IMR-90 (cell line): ENCODE results near the gene ATP6V0C. TPM values are rescaled to one million over a fixed set of nuclear protein-coding genes. Genes with fewer than 3 reads are reported as not detected.

ENCODE experiments used
- ATAC-seq: fragments of 200-7000 bp; cut with Tn5 transposase; 2 replicates; pipeline ENCODE4 v1.9.1; 2020; ENCODE audit warnings: low read depth, mild to moderate bottlenecking, moderate library complexity
- BruUV-seq: library from RNA; stranded (reverse); fragments of 400-500 nt; replicated peaks from 2 replicates; lab custom pipeline; 2021; lab: Mats Ljungman, UMichigan
- CTCF ChIA-PET: fragments of 300-600 bp; formaldehyde crosslinking; extraction: SDS; loops from one replicate; lab custom pipeline; 2021; ENCODE audit warnings: antibody characterized with exemption; lab: Yijun Ruan, JAX
- POLR2A ChIA-PET: fragments of 300-600 bp; sonication (Branson Sonifier 250); formaldehyde crosslinking; loops from one replicate; lab custom pipeline; 2022; ENCODE audit warnings: antibody characterized with exemption; ENCODE audit not compliant: unreplicated experiment; lab: Charles Lee
- DNase-seq: peaks from one replicate; pipeline ENCODE4 v3.0.0; 2013
- H2AFZ ChIP-seq: replicated peaks from 2 replicates; pipeline ENCODE3; 2013; ENCODE audit warnings: low read length, mild to moderate bottlenecking; ENCODE audit not compliant: poor library complexity
- H2AK5ac ChIP-seq: 2 replicates; pipeline ENCODE4 v1.6.1; 2013; ENCODE audit warnings: low read depth, low read length, inconsistent platforms
- H2AK9ac ChIP-seq: replicated peaks from 2 replicates; pipeline ENCODE3; 2013; ENCODE audit warnings: mild to moderate bottlenecking, low read depth, low read length, moderate library complexity; ENCODE audit not compliant: poor library complexity
- H2BK120ac ChIP-seq: 2 replicates; pipeline ENCODE4 v1.6.1; 2013; ENCODE audit warnings: low read depth, low read length, inconsistent platforms
- H2BK15ac ChIP-seq: 3 replicates; pipeline ENCODE4 v1.6.1; 2013; ENCODE audit warnings: low read depth, low read length, inconsistent platforms
- H2BK20ac ChIP-seq: 2 replicates; pipeline ENCODE4 v1.6.1; 2013; ENCODE audit warnings: low read depth, mild to moderate bottlenecking, inconsistent platforms, low read length, moderate library complexity
- H2BK5ac ChIP-seq: 2 replicates; pipeline ENCODE4 v1.6.1; 2013; ENCODE audit warnings: mild to moderate bottlenecking, low read depth, low read length, inconsistent platforms; ENCODE audit not compliant: poor library complexity, severe bottlenecking
- H3K14ac ChIP-seq: replicated peaks from 2 replicates; pipeline ENCODE4 v1.6.1; 2013; ENCODE audit warnings: low read depth, low read length, inconsistent platforms
- H3K18ac ChIP-seq: 2 replicates; pipeline ENCODE4 v1.6.1; 2013; ENCODE audit warnings: low read depth, low read length, control low read depth
- H3K23ac ChIP-seq: 2 replicates; pipeline ENCODE4 v1.6.1; 2013; ENCODE audit warnings: low read depth, low read length, inconsistent platforms
- H3K27ac ChIP-seq: 2 replicates; pipeline ENCODE4 v1.5.1; 2013; ENCODE audit warnings: mild to moderate bottlenecking, control low read depth, low read length; ENCODE audit not compliant: insufficient read depth
- H3K27me3 ChIP-seq: 2 replicates; pipeline ENCODE4 v1.6.1; 2013; ENCODE audit warnings: low read length; ENCODE audit not compliant: control insufficient read depth, insufficient read depth
- H3K36me3 ChIP-seq: 2 replicates; pipeline ENCODE4 v1.6.1; 2013; ENCODE audit warnings: low read length, mixed read lengths; ENCODE audit not compliant: control insufficient read depth, insufficient read depth
- H3K4ac ChIP-seq: 2 replicates; pipeline ENCODE4 v1.6.1; 2013; ENCODE audit warnings: low read depth, low read length, inconsistent platforms
- H3K4me1 ChIP-seq: 2 replicates; pipeline ENCODE4 v1.6.1; 2013; ENCODE audit warnings: low read length, mixed read lengths; ENCODE audit not compliant: control insufficient read depth, insufficient read depth
- H3K4me2 ChIP-seq: 2 replicates; pipeline ENCODE4 v1.6.1; 2013; ENCODE audit warnings: low read depth, mild to moderate bottlenecking, control low read depth, low read length, moderate library complexity
- H3K4me3 ChIP-seq: 2 replicates; pipeline ENCODE4 v1.5.1; 2013; ENCODE audit warnings: low read depth, mild to moderate bottlenecking, control low read depth, low read length, moderate library complexity; ENCODE audit not compliant: insufficient read depth
- H3K56ac ChIP-seq: 2 replicates; pipeline ENCODE4 v1.6.1; 2013; ENCODE audit warnings: low read length, inconsistent platforms; ENCODE audit not compliant: insufficient read depth; ENCODE audit errors: extremely low read depth
- H3K79me1 ChIP-seq, 2 experiments: 2 replicates each; pipeline ENCODE4 v1.6.1; 2013; ENCODE audit warnings: low read length in 2 of 2, inconsistent platforms in 1 of 2, low read depth in 1 of 2
- H3K9ac ChIP-seq: 2 replicates; pipeline ENCODE4 v1.6.1; 2013; ENCODE audit warnings: low read depth, low read length, control low read depth
- H3K9me1 ChIP-seq: 2 replicates; pipeline ENCODE4 v1.6.1; 2013; ENCODE audit warnings: low read length, inconsistent platforms; ENCODE audit not compliant: insufficient read depth
- H3K9me3 ChIP-seq: 2 replicates; pipeline ENCODE4 v1.6.1; 2013; ENCODE audit warnings: low read length; ENCODE audit not compliant: control insufficient read depth, insufficient read depth
- H4K20me1 ChIP-seq: 2 replicates; pipeline ENCODE4 v1.6.1; 2013; ENCODE audit warnings: low read length, inconsistent platforms; ENCODE audit not compliant: insufficient read depth
- H4K5ac ChIP-seq: 2 replicates; pipeline ENCODE4 v1.6.1; 2013; ENCODE audit warnings: mild to moderate bottlenecking, low read depth, low read length, control low read depth
- H4K8ac ChIP-seq, 2 experiments: 2 replicates each; pipeline ENCODE4 v1.6.1; 2013; ENCODE audit warnings: low read depth in 2 of 2, low read length in 2 of 2, control low read depth in 1 of 2, inconsistent platforms in 1 of 2
- H4K91ac ChIP-seq: 2 replicates; pipeline ENCODE4 v1.6.1; 2013; ENCODE audit warnings: low read depth, low read length, inconsistent platforms; ENCODE audit not compliant: insufficient read depth
- MAFK ChIP-seq: IDR thresholded peaks from 2 replicates; pipeline ENCODE4 v1.6.1; 2012; ENCODE audit warnings: low read depth, low read length, improper control_type of control experiment
- MAZ ChIP-seq: IDR thresholded peaks from 2 replicates; pipeline ENCODE4 v1.6.1; 2012; ENCODE audit warnings: low read depth, mild to moderate bottlenecking, low read length, improper control_type of control experiment, moderate library complexity, borderline replicate concordance
- WGBS, 2 experiments: methylation state at CpG; one replicate each; pipeline versions ENCODE4 v1.1.5 to v1.1.7; 2013; ENCODE audit warnings: missing lambda C conversion rate in 2 of 2; ENCODE audit not compliant: insufficient read length in 1 of 2; ENCODE audit errors: extremely low coverage in 2 of 2; 5-methylcytosine and 5-hydroxymethylcytosine counted together
- dilution Hi-C: fragments of 300-500 bp; cut with HindIII; formaldehyde crosslinking; loops from one replicate; pipeline ENCODE4 v1.14.3; 2018; ENCODE audit warnings: low sequenced_read_pairs; ENCODE audit not compliant: unreplicated experiment
- in situ Hi-C: fragments of 300-500 bp; cut with MboI; formaldehyde crosslinking; loops from 3 replicates; pipeline ENCODE4 v1.14.3; 2019; ENCODE audit warnings: low sequenced_read_pairs, inconsistent platforms, mixed read lengths
- intact Hi-C: fragments of 100-400 bp; cut with micrococcal nuclease; formaldehyde crosslinking; loops from 2 replicates; pipeline ENCODE4 v1.10.0; 2022
- polyA plus RNA-seq, 3 experiments: library from polyadenylated mRNA; depleted of rRNA; stranded (reverse); fragments of >200 nt; gene quantifications; 2 replicates each; pipeline ENCODE4 v1.2.3, GENCODE V29; 2012; ENCODE audit warnings: low replicate concordance in 1 of 3
- total RNA-seq: library from RNA; depleted of rRNA; stranded (reverse); fragments of >200 nt; gene quantifications from 2 replicates; pipeline ENCODE4 v1.2.3, GENCODE V29; 2012

ATP6V0C gene
- total and polyA plus RNA-seq, 2 of the 4 experiments (the other 2 are of a cell fraction): 8.4 to 107 TPM

GRCh38 chr16:2511128-2511800, 2.5 kb upstream of the ATP6V0C start:
- POLR2A ChIA-PET: interaction anchor here (0.5 kb wide), 1 partner anchor 355 kb away, joined by 3 read pairs; no protein-coding TSS in a partner anchor
- peak; percentile 12 for ATAC-seq

More at GRCh38 chr16:2511128-2511800, 2.5 kb upstream of the ATP6V0C start:
- no peaks in the 10 kb centered on the region for H3K36me3 ChIP-seq
- H3K27me3 ChIP-seq: no peaks in the 10 kb centered on the region
- H3K4me1 ChIP-seq: peaks cover 12% of the 10 kb centered on the region
- intact Hi-C loops (no loop called here), in situ Hi-C loops (no loop called here), dilution Hi-C loops (no loop called here)
- CTCF ChIA-PET: no interaction called here
- peak; percentile 71 for DNase-seq
- H2BK15ac ChIP-seq: no peak overlapping the region
- peak overlapping the region; percentile 75 for H4K5ac ChIP-seq
- no peak overlapping the region for H3K4me3 ChIP-seq
- no TSS peak for BruUV-seq
- H3K79me1 ChIP-seq: peaks cover 0 to 26% of the 10 kb centered on the region in 2 experiments; a peak in 2 of 4 replicates
- H4K8ac ChIP-seq: peak overlapping the region; percentile 63 to 69
- H2AK5ac ChIP-seq: peak overlapping the region; percentile 31; the same call in 1 of the 2 replicates
- H3K4ac ChIP-seq: peak overlapping the region; percentile 11; the same call in 1 of the 2 replicates
- H3K18ac ChIP-seq: peak overlapping the region; percentile 58; the same call in 1 of the 2 replicates
- no peak overlapping the region for H3K56ac ChIP-seq
- H2BK5ac ChIP-seq: no peak overlapping the region
- peak overlapping the region; percentile 79 for H2AFZ ChIP-seq
- peak overlapping the region; percentile 75 for H2AK9ac ChIP-seq
- H2BK20ac ChIP-seq: no peak overlapping the region; the same call in 1 of the 2 replicates
- H3K14ac ChIP-seq: peak overlapping the region; percentile 43; the same call in 1 of the 2 replicates
- H3K4me2 ChIP-seq: peak overlapping the region; percentile 43
- H3K23ac ChIP-seq: peak overlapping the region; percentile 36; the same call in 1 of the 2 replicates
- no peak overlapping the region for H4K91ac ChIP-seq
- no peak for TF ChIP-seq MAFK
- peak; percentile 85 for TF ChIP-seq MAZ
- peak overlapping the region; percentile 2; the same call in 1 of the 2 replicates for H3K9ac ChIP-seq
- H4K20me1 ChIP-seq: peaks cover 19% of the 10 kb centered on the region
- no peaks in the 10 kb centered on the region for H3K9me3 ChIP-seq
- WGBS, 2 experiments: 43% methylated on average over 8 of the region's 24 CpGs; no CpG with 5 or more reads in 1 of the 2 experiments
- H3K27ac ChIP-seq: no peak overlapping the region
- peaks cover 10% of the 10 kb centered on the region for H3K9me1 ChIP-seq
- H2BK120ac ChIP-seq: no peak overlapping the region
